GM18505 (cell line): ENCODE data around the gene RINL.
"Not testable (repeated sequence)": the region's sequence is repeated elsewhere in the genome, so short reads cannot be mapped to it uniquely, and the experiment has no call there.

Source experiments
- ATAC-seq: cut with Tn5 transposase; IDR thresholded peaks from one replicate; pipeline ENCODE4 v1.9.1; 2021; ENCODE audit not compliant: unreplicated experiment
- POLR2A ChIP-seq: IDR thresholded peaks from 4 replicates; pipeline ENCODE4 v1.6.1; 2011; ENCODE audit warnings: borderline replicate concordance; ENCODE audit not compliant: insufficient read depth, insufficient read length; ENCODE audit errors: extremely low read depth

Gene RINL

GRCh38 chr19:38894968-38895367, 16.9 kb upstream of the RINL start:
- no peak for TF ChIP-seq POLR2A
- ATAC-seq, result no peak

GRCh38 chr19:38893341-38893771, 15.3 kb upstream of the RINL start:
- TF ChIP-seq POLR2A, result no peak
- ATAC-seq, result no peak

GRCh38 chr19:38892841-38893240, 14.8 kb upstream of the RINL start:
- no peak for TF ChIP-seq POLR2A
- no peak for ATAC-seq

- no peak for ATAC-seq
- no peak for TF ChIP-seq POLR2A
Observed at GRCh38 chr19:38891771-38892170, 13.7 kb upstream of the RINL start.

- ATAC-seq, result no peak
Observed at GRCh38 chr19:38890686-38891085, 12.6 kb upstream of the RINL start.

GRCh38 chr19:38889803-38890202, 11.7 kb upstream of the RINL start:
- no peak for ATAC-seq
- TF ChIP-seq POLR2A, result no peak

More at GRCh38 chr19:38890686-38891085, 12.6 kb upstream of the RINL start:
- TF ChIP-seq POLR2A, result no peak

GRCh38 chr19:38888876-38889275, 10.8 kb upstream of the RINL start:
- TF ChIP-seq POLR2A, result no peak
- ATAC-seq, result no peak

GRCh38 chr19:38884691-38885090, 6.6 kb upstream of the RINL start:
- not testable (repeated sequence) for ATAC-seq

- no peak for TF ChIP-seq POLR2A
- no peak for ATAC-seq
Observed at GRCh38 chr19:38883286-38883685, 5.2 kb upstream of the RINL start.

- TF ChIP-seq POLR2A, result no peak
- no peak for ATAC-seq
Observed at GRCh38 chr19:38880882-38881609, 3.0 kb upstream of the RINL start.

GRCh38 chr19:38880076-38880881, 2.2 kb upstream of the RINL start:
- ATAC-seq, result no peak
- TF ChIP-seq POLR2A, result no peak

- no peak for TF ChIP-seq POLR2A
- no peak for ATAC-seq
Observed at GRCh38 chr19:38879400-38879751, 1.3 kb upstream of the RINL start.

- TF ChIP-seq POLR2A, result no peak
- ATAC-seq, result no peak
Observed at GRCh38 chr19:38878575-38879399, 712 bp upstream of the RINL start.

- TF ChIP-seq POLR2A, result no peak
- ATAC-seq, result no peak
Observed at GRCh38 chr19:38875656-38876395, 2.2 kb downstream of the RINL start.

GRCh38 chr19:38873400-38873799, 4.7 kb downstream of the RINL start:
- not testable (repeated sequence) for ATAC-seq
